Measurements from ENCODE around the gene MICAL2. TPM values are rescaled to one million over a fixed set of nuclear protein-coding genes. Genes with fewer than 3 reads are reported as not detected.

MICAL2 gene
- total and polyA plus RNA-seq, 2 of the 13 experiments (the other 11 are each of a cell fraction or from before 2014, with no cell fraction given): 0.78 to 1.1 TPM

GRCh38 chr11:12160231-12160630 lies 49.8 kb downstream of the MICAL2 start:
- WGBS (ENCODE audit: low lambda C conversion rate): 64% methylated on average over 6 of the region's 6 CpGs
- H3K9me3 ChIP-seq (ENCODE audit: low read length): no peaks in the 10 kb centered on the region
- no peak for FAIRE-seq
- no peak overlapping the region for H3K27ac ChIP-seq (ENCODE audit: extremely low read length, insufficient read depth, low read length)
- H3K9ac ChIP-seq (ENCODE audit: insufficient read depth, low read depth, low read length): no peak overlapping the region
- H3K36me3 ChIP-seq (replicated peaks in 1 of 2; ENCODE audit: control insufficient read depth in 1 of 2, insufficient read depth in 2 of 2, low read length in 2 of 2): no peaks in the 10 kb centered on the region
- no peaks in the 10 kb centered on the region for H3K27me3 ChIP-seq (ENCODE audit: control insufficient read depth in 1 of 2, insufficient read depth in 2 of 2, low read length in 2 of 2)
- H4K20me1 ChIP-seq (ENCODE audit: insufficient read depth, low read length): no peaks in the 10 kb centered on the region
- H3K4me1 ChIP-seq (ENCODE audit: insufficient read depth, low read length): peaks cover 15% of the 10 kb centered on the region
- no peak overlapping the region for H2AFZ ChIP-seq (ENCODE audit: low read length)
- BruUV-seq (replicated peaks): no TSS peak
- in situ Hi-C loops (cut with HindIII; ENCODE audit: extremely low pct_ligation_motif_present, low pct_unique_long_range_greater_than_20kb): no loop called here
- no peak for DNase-seq (ENCODE audit: low spot score)
- ATAC-seq: no peak
- no peak overlapping the region for H3K4me3 ChIP-seq (replicated peaks in 1 of 3; ENCODE audit: insufficient read depth in 1 of 3, low read depth in 2 of 3, low read length in 3 of 3)
- H3K79me2 ChIP-seq (ENCODE audit: insufficient read depth, low read length): no peaks in the 10 kb centered on the region
- ChIA-PET CTCF (ENCODE audit: low intra/inter-chr PET ratio, low total read pairs) (no interaction called here), POLR2A (no interaction called here)
- H3K4me2 ChIP-seq (ENCODE audit: low read depth, low read length): no peak overlapping the region
- intact Hi-C loops (cut with micrococcal nuclease; ENCODE audit: unreplicated experiment): loop anchor here (10.0 kb wide), 1 partner anchor 75 kb away; no protein-coding TSS in a partner anchor
- TF ChIP-seq ZNF280B (CRISPR knock-in tag; IDR thresholded peaks at IDR 0.05; ENCODE audit: borderline replicate concordance) (no peak), ARID5B (CRISPR knock-in tag; IDR thresholded peaks at IDR 0.05) (no peak), ZBTB33 (CRISPR knock-in tag; IDR thresholded peaks at IDR 0.05) (no peak), ZFY (CRISPR knock-in tag; IDR thresholded peaks at IDR 0.05) (no peak), MYNN (CRISPR knock-in tag; IDR thresholded peaks at IDR 0.05; ENCODE audit: low read depth) (no peak), ZFP91 (CRISPR knock-in tag; IDR thresholded peaks at IDR 0.05; ENCODE audit: borderline replicate concordance) (no peak), KLF11 (CRISPR knock-in tag; IDR thresholded peaks at IDR 0.05) (no peak), FOSL2 (CRISPR knock-in tag; IDR thresholded peaks at IDR 0.05) (no peak), AFF4 (CRISPR knock-in tag; IDR thresholded peaks at IDR 0.05) (no peak), GTF2F1 (IDR thresholded peaks at IDR 0.05; ENCODE audit: low read length) (no peak)
